SH-SY5Y (cell line): ENCODE data around the gene ZNF641.

Experiments used
- GATA2 ChIP-seq: IDR thresholded peaks from 2 replicates; pipeline ENCODE4 v1.6.1; 2011; ENCODE audit warnings: mild to moderate bottlenecking, low read depth, low read length
- GATA3 ChIP-seq: IDR thresholded peaks from 2 replicates; pipeline ENCODE4 v1.6.1; 2011; ENCODE audit warnings: low read depth, mild to moderate bottlenecking, low read length, moderate library complexity

DNA sequence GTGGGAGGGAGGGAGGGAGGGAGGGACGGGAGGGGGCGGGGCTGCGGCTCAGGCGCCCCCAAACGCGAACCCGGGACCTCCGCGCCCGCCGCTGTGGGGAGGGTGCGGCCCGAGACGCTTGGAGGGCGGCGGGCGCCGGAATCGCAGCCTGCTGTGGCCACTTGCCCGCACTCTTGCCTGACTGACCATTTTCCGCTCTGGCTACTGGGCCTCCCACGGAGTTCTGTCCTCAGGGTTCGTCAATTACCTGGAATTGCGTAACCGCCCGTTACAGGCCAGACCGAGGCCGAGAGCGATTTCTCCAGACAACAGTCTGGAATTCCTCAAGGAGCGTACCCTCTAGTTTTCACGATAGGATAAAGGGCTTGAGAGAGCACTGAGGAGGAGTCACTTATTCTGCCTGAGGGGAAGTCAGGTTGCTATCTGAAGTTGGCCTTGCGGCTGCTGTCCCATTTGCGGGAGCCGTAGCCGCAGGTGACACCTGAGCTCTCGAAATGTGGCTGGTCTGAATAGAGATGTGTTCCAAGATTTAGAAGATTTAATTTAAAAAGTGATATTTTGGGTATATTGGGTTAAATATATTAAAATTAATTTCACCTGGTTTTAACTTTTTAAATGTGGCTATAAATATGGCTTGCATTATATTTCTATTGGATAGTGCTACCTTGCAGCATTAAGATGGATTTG lies 446 bp upstream of the ZNF641 start:
- no peak for TF ChIP-seq GATA3
- TF ChIP-seq GATA2, result 0 out of 2 replicates have a peak, but pooled peaks have one; percentile 9
